Heart right ventricle (tissue), 16 donors: ENCODE measurements around the gene PTPRN2. TPM values are rescaled to one million over a fixed set of nuclear protein-coding genes. Genes with fewer than 3 reads are reported as not detected.

Source experiments
- ATAC-seq, 8 donors: fragments of 200-7000 bp; cut with Tn5 transposase; one replicate each; pipeline ENCODE4 v1.9.1; 2020; ENCODE audit warnings: mild to moderate bottlenecking in 8 of 8, moderate library complexity in 8 of 8, moderate number of reproducible peaks in 1 of 8
- DNase-seq, 2 donors: peaks; one replicate each; pipeline ENCODE4 v3.0.0-alpha.2; 2020
- H3K27ac ChIP-seq, 10 donors: fragments of 200-600 bp; sonication (generic) in 2 of 10; one replicate each; pipeline versions ENCODE4 v1.5.0 to v1.8.0; 2020 to 2022; ENCODE audit warnings: mild to moderate bottlenecking in 3 of 10
- H3K27me3 ChIP-seq, 7 donors: fragments of 200-600 bp; one replicate each; pipeline ENCODE4 v1.8.0; 2021 to 2022; ENCODE audit warnings: mild to moderate bottlenecking in 2 of 7
- H3K36me3 ChIP-seq, 9 donors: fragments of 200-600 bp; sonication (generic) in 1 of 9; one replicate each; pipeline versions ENCODE4 v1.5.0 to v1.8.0; 2020 to 2022; ENCODE audit warnings: mild to moderate bottlenecking in 2 of 9
- H3K4me1 ChIP-seq, 9 donors: fragments of 200-600 bp; sonication (generic) in 1 of 9; one replicate each; pipeline versions ENCODE4 v1.5.0 to v1.8.0; 2020 to 2022; ENCODE audit warnings: mild to moderate bottlenecking in 4 of 9
- H3K4me3 ChIP-seq, 10 donors: fragments of 200-600 bp; sonication (generic) in 2 of 10; one replicate each; pipeline versions ENCODE4 v1.5.0 to v1.8.0; 2020 to 2022; ENCODE audit warnings: mild to moderate bottlenecking in 7 of 10, moderate library complexity in 2 of 10
- H3K9me3 ChIP-seq, 11 donors: fragments of 200-600 bp in 10 of 11; sonication (generic) in 2 of 11; one replicate each; pipeline versions ENCODE4 v1.5.0 to v1.8.0; 2013 to 2022; ENCODE audit warnings: mild to moderate bottlenecking in 2 of 11, control low read depth in 1 of 11, moderate library complexity in 1 of 11
- CTCF ChIP-seq, 9 donors: fragments of 200-600 bp; sonication (generic) in 2 of 9; IDR thresholded peaks; one replicate each; pipeline versions ENCODE4 v1.5.0 to v1.8.0; 2021 to 2022; ENCODE audit warnings: antibody characterized with exemption in 9 of 9, mild to moderate bottlenecking in 5 of 9, moderate library complexity in 1 of 9
- WGBS, 2 donors: extraction: QIAGEN DNeasy Blood & Tissue Kit; methylation state at CpG; one replicate each; pipeline ENCODE4 v1.1.7; 2013; ENCODE audit warnings: inconsistent platforms in 1 of 2; 5-methylcytosine and 5-hydroxymethylcytosine counted together
- intact Hi-C, 10 donors: fragments of 100-400 bp; cut with DNase I; formaldehyde crosslinking; loops; one replicate each; pipeline versions ENCODE4 v1.11.1 to v1.14.2; 2022
- polyA plus RNA-seq, 2 donors: library from polyadenylated mRNA; stranded (reverse); fragments of 200-250 nt; gene quantifications; one replicate each; pipeline ENCODE4 v1.2.3, GENCODE V29; 2013
- total RNA-seq, 10 donors: library from RNA; stranded (reverse); fragmentation: NEBNext Ultra II Directional in 3 of 10; extraction: Animal tissue kit (Norgen Biotek cat#: 25700) in 3 of 10; gene quantifications; one replicate each; pipeline versions ENCODE4 v1.2.1 to v1.2.4, GENCODE V29; 2021 to 2023
- donor health status: Arrhythmogenic right ventricular cardiomyopathy.
- donor health status: ischemic (EF 13 %, LVEDD 7.1; RV severe dilation, severe dysfunction).
- donor health status: healthy with polysubstance abuse.
- donor health status: DM: no; HTN: yes; CAD: no.
- donor health status: DM: no; HTN: no; CAD: no.
- donor health status: ischemic (EF 25% LVEDD 6.9; RV normal size, moderate dysfunction).
- donor health status: ischemic (EF 25% LVEDD 5.7; RV mildly dilated, moderate dysfunction).
- donor health status: healthy.
- donor health status: DM: yes; HTN: yes; CAD: no.
- donor health status: Ischemic cardiomyopathy.
- donor health status: ischemic (EF 35%, LVEDD 5.7; RV mildly dilated, moderate dysfunction).
- donor health status: nonischemic (EF 11% LVEDD 7.7; RV severe dilation, severe dysfunction).
- donor health status: DM: yes; HTN: yes; CAD: no.
- donor health status: PGD.
- donor health status: ischemic (EF 29% LVEDD 5.4; RV normal size, mild dysfunction).
- donor health status: nonischemic (EF 23%, LVEDD 6.1; RV moderate dilation, normal function).

Gene PTPRN2
- total and polyA plus RNA-seq, 12 donors: 0.82 to 1.8 (median 1.3) TPM

- H3K4me1 ChIP-seq: peaks cover 4 to 12% (median 9%) of the 10 kb centered on the region in 9 donors
- intact Hi-C loops: no loop called here
- ATAC-seq: no peak
- no peak overlapping the region for H3K27ac ChIP-seq
- no peak overlapping the region for H3K4me3 ChIP-seq
- TF ChIP-seq CTCF (IDR thresholded peaks at IDR 0.05): no peak
- WGBS, 2 donors: 66 to 70% methylated on average over 7 of the region's 7 CpGs
- H3K27me3 ChIP-seq: peaks cover 17 to 61% (median 58%) of the 10 kb centered on the region in 7 donors
- DNase-seq: no peak
- no peaks in the 10 kb centered on the region for H3K36me3 ChIP-seq
- H3K9me3 ChIP-seq: peaks cover 0 to 28% (median 14%) of the 10 kb centered on the region in 11 donors
Measured at GRCh38 chr7:158581440-158582088, 6.1 kb downstream of the PTPRN2 start.

GRCh38 chr7:158579662-158580646 lies 7.7 kb downstream of the PTPRN2 start:
- H3K9me3 ChIP-seq: peaks cover 0 to 28% (median 14%) of the 10 kb centered on the region in 11 donors
- H3K4me1 ChIP-seq: no peaks in the 10 kb centered on the region
- ATAC-seq (no peak), DNase-seq (no peak)
- intact Hi-C loops: no loop called here
- 86 to 90% methylated on average over 9 of the region's 9 CpGs for WGBS, 2 donors
- H3K27ac ChIP-seq: no peak overlapping the region
- no peak overlapping the region for H3K4me3 ChIP-seq
- H3K36me3 ChIP-seq: no peaks in the 10 kb centered on the region
- H3K27me3 ChIP-seq: peaks cover 9 to 45% (median 42%) of the 10 kb centered on the region in 7 donors
- TF ChIP-seq CTCF (IDR thresholded peaks at IDR 0.05): no peak

- TF ChIP-seq CTCF (IDR thresholded peaks at IDR 0.05): no peak
- H3K27ac ChIP-seq: no peak overlapping the region
- H3K36me3 ChIP-seq: no peaks in the 10 kb centered on the region
- peaks cover 0 to 23% (median 14%) of the 10 kb centered on the region in 7 donors for H3K27me3 ChIP-seq
- 74 to 83% methylated on average over 11 of the region's 11 CpGs for WGBS, 2 donors
- ATAC-seq (no peak), DNase-seq (no peak)
- H3K4me3 ChIP-seq: no peak overlapping the region
- no peaks in the 10 kb centered on the region for H3K4me1 ChIP-seq
- peaks cover 0 to 26% (median 14%) of the 10 kb centered on the region in 11 donors for H3K9me3 ChIP-seq
- intact Hi-C loops: no loop called here
Measured at GRCh38 chr7:158576050-158576762, 11.4 kb downstream of the PTPRN2 start.
